ENCODE data around the gene TPP2.

GRCh38 chr13:102651892-102652291, 55.1 kb downstream of the TPP2 start:
- no peak for TF ChIP-seq CTCF (IDR thresholded peaks at IDR 0.05; ENCODE audit: low read depth, low read length, poor library complexity, severe bottlenecking)
- no peak for TF ChIP-seq EZH2phosphoT487 (IDR thresholded peaks at IDR 0.05; ENCODE audit: borderline replicate concordance, low read length)

Data from DOHH2 (cell line).